ENCODE measurements around the gene PPARG.
A peak's percentile ranks its signal among the peaks of the same experiment; 100 is the strongest.
"Not testable (repeated sequence)": the region's sequence is repeated elsewhere in the genome, so short reads cannot be mapped to it uniquely, and the experiment has no call there.

PPARG gene

DNA sequence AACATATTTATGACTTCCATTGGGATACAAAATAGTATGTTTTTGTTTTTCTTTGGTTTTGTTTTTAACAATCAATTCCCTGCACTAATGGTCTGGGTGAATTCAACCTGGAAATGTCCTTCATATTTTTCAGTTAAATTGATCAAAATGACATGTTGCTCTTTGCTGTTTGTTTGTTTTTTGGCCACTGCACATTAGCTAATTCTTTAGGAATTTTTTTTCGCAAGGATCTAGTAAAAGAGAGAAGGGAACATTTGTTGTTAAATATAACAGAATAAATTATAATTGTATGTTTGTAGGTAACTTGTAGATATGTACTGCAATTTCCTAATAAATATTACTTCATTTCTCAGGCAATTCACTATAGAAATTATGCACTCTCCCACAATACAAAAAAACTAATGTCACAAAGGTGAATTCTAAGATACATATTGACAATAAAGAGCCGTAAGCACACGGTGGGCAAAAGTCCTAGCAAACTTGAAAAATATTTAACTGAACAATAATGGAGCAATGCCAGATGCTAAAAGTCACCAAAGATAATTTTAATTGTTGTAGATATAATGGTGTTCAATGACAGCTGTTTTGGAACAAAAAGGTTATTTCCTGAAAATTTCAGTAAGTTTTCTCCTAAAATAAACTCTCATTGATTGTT, 21.4 kb upstream of the PPARG start:
- TF ChIP-seq, protein P1, sequence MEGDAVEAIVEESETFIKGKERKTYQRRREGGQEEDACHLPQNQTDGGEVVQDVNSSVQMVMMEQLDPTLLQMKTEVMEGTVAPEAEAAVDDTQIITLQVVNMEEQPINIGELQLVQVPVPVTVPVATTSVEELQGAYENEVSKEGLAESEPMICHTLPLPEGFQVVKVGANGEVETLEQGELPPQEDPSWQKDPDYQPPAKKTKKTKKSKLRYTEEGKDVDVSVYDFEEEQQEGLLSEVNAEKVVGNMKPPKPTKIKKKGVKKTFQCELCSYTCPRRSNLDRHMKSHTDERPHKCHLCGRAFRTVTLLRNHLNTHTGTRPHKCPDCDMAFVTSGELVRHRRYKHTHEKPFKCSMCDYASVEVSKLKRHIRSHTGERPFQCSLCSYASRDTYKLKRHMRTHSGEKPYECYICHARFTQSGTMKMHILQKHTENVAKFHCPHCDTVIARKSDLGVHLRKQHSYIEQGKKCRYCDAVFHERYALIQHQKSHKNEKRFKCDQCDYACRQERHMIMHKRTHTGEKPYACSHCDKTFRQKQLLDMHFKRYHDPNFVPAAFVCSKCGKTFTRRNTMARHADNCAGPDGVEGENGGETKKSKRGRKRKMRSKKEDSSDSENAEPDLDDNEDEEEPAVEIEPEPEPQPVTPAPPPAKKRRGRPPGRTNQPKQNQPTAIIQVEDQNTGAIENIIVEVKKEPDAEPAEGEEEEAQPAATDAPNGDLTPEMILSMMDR (IDR thresholded peaks at IDR 0.05; ENCODE audit: low read depth, low read length, missing control alignments) = no peak
- no peak overlapping the region for H3K4me3 ChIP-seq (ENCODE audit: low read depth, low read length)
- DNase-seq (ENCODE audit: low read depth) = no peak

DNA sequence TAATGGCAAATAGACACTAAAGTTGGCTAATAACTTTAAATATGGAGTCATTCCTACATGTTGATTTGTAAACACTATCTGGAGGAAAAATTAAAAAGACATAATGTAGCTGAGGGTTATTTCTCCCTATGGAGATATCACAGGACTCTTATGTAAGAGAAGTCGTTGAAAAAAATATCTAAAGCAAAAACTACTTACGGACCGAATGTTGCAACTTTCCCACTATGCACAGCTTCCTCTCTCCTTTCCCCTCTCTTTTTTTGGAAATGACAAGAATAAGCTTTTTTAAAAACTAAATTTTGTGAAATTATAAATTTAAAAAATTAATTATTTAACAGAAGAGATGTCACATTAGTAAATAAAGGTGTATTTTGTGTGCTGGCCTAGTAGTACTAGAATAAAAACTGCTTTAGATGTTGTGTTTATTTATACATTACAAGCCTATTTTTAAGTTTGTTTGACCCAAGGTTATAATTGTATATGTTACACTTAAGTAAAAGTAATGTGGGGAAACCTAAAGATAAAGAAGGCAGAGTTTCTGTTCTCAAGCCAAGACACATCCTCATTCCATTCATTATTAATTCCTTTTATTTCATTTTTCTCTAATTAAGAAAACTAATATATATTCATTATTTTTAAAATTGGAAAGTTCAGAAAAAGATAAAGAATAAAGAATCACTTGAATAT, 20.7 kb upstream of the PPARG start:
- no peak overlapping the region for H3K4me3 ChIP-seq (ENCODE audit: low read depth, low read length)
- DNase-seq (ENCODE audit: low read depth) = no peak
- TF ChIP-seq, protein P1 (IDR thresholded peaks at IDR 0.05; ENCODE audit: low read depth, low read length, missing control alignments) = no peak

DNA sequence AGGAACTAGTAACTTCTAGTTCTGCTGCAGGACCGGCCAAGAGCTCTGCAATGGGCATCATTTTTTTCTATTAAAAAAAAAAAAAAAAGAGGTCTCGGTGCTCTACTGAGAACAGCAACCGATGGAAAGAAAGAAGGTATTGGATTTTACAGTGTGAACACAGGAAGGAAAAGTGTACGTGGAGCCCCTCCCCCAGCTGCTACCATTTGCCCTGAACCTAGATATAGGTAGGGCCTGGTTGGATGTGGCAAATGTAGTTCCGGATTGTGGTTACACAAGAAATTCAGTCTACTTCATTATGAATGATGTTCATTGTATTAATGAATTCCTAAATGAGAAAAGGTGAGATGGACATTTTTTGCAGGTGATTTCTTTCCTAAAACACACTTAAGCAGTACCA, 17.9 kb upstream of the PPARG start:
- no peak overlapping the region for H3K4me3 ChIP-seq (ENCODE audit: low read depth, low read length)
- no peak for DNase-seq (ENCODE audit: low read depth)
- TF ChIP-seq, protein P1 (IDR thresholded peaks at IDR 0.05; ENCODE audit: low read depth, low read length, missing control alignments) = no peak

DNA sequence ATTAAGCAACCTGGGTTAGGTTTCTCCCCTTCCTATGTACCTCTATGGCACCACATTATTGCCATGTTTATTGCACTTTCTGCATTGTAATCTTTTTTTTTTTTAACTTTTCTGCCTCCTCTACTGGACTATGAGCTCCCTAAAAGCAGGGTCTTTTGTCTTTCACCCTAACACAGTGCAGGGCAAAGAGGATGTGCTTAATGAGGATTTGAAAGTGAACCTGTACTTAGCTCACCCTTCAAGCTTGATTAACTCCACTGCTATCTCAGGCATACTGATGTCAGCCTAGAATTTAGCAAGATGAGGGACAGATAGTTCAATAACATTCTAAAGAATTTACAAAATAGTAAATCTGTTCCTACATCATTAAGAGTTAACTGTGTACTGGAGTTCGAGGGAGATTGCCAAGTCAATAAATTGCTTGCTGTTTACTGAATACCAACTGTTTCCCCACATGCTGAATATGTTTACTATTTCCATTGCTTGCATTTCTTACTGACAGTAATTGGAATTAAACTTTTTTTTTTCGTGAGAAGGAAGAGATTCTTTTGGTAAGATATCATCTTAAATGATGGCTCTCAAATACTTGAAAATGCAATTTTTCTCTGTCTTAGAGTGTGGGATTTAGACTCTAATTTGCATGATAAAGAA, 15.7 kb upstream of the PPARG start:
- DNase-seq (ENCODE audit: low read depth) = peak; percentile 19
- TF ChIP-seq, protein P1 (IDR thresholded peaks at IDR 0.05; ENCODE audit: low read depth, low read length, missing control alignments) = no peak

DNA sequence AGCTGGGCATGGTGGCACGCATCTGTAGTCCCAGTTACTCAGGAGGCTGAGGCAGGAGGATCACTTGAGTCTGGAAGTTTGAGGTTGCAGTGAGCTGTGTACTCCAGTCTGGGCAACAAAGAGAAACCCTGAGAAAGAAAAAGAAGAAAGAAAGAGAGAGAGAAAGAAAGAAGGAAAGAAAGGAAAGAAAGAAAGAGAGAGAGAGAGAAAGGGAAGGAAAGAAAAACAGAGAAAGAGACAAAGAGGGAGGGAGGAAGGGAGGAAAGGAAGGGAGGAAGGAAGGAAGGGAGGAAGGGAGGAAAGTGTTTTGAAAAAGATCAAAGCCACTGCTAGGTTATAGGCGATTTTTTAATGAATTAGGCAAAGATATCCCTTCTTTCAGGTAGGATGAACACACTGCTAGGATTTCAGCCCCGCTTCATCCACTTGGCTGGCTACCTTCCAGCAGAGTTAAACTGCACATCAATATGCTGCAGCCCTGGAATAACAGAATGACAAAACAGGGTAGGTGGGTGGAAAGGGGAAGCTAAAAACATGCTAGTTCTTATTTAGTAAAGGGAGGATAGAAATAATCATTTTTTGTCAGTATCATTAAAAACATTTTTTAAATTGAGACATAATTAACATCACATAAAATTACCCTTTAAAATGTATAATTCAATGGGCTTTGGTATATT, 12.8 kb upstream of the PPARG start:
- TF ChIP-seq, protein P1 (IDR thresholded peaks at IDR 0.05; ENCODE audit: low read depth, low read length, missing control alignments) = no peak
- no peak overlapping the region for H3K4me3 ChIP-seq (ENCODE audit: low read depth, low read length)
- DNase-seq (ENCODE audit: low read depth) = no peak

More for the DNA sequence above, 15.7 kb upstream of the PPARG start:
- H3K4me3 ChIP-seq (ENCODE audit: low read depth, low read length) = no peak overlapping the region

DNA sequence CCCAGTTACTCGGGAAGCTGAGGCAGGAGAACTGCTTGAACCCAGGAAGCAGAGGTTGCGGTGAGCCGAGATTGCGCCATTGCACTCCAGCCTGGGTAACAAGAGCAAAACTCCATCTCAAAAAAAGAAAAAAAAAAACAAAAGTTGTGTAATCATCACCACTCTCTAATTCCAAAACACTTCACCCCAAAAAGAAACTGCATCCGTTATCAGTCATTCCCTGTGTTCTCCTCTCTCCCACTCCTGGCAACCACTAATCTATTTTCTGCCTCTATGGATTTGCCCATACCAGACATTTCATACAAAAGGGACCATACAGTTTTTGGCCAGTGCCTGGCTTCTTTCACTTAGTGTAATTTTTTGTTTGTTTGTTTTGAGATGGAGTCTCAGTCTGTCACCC, 12.0 kb upstream of the PPARG start:
- not testable (repeated sequence) for H3K4me3 ChIP-seq (ENCODE audit: low read depth, low read length); DNase-seq (ENCODE audit: low read depth)

DNA sequence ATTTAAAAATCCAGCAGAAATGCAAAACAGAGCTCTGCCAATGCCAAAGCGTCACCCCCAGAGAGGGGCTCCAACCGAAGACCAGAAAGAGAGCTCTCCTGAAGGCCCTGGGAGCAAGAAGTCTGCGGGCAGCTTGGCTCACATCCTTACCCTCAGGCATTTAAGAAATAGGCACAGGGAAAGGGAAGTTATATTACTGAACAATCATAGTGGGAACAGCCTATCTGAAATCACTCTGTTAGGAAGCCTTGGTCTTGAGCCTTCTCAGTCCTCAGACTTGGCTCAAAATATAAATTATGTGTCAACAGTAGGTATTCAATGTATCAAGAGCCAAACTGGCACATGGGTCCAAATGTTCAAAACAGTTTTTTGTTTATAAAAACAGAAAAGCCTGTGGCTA, 10.3 kb upstream of the PPARG start:
- TF ChIP-seq, protein P1 (IDR thresholded peaks at IDR 0.05; ENCODE audit: low read depth, low read length, missing control alignments) = no peak
- H3K4me3 ChIP-seq (ENCODE audit: low read depth, low read length) = no peak overlapping the region
- no peak for DNase-seq (ENCODE audit: low read depth)

All from GM12864 (cell line).